WERI-Rb-1 (cell line): ENCODE measurements around the gene PTPRA.

Experiments used
- DNase-seq: peaks from one replicate; pipeline ENCODE4 v3.0.0-alpha.2; 2020
- H3K27ac ChIP-seq: fragments of 250-450 bp; sonication (Bioruptor Pico); 2 replicates; pipeline ENCODE4 v1.5.1; 2020; ENCODE audit warnings: mild to moderate bottlenecking, moderate library complexity
- H3K27me3 ChIP-seq: fragments of 250-450 bp; sonication (Bioruptor Pico); 2 replicates; pipeline ENCODE4 v1.5.1; 2021; ENCODE audit warnings: mild to moderate bottlenecking, low read depth, moderate library complexity; ENCODE audit not compliant: insufficient read depth, severe bottlenecking
- H3K36me3 ChIP-seq: fragments of 250-450 bp; sonication (Bioruptor Pico); 2 replicates; pipeline ENCODE4 v1.5.1; 2020; ENCODE audit warnings: mild to moderate bottlenecking, moderate library complexity
- H3K4me3 ChIP-seq: 2 replicates; pipeline ENCODE4 v1.5.1; 2011; ENCODE audit warnings: low read depth, mild to moderate bottlenecking, control low read depth, low read length
- H3K9me3 ChIP-seq: fragments of 250-450 bp; sonication (Bioruptor Pico); 2 replicates; pipeline ENCODE4 v1.5.1; 2021; ENCODE audit warnings: mild to moderate bottlenecking, moderate library complexity; ENCODE audit not compliant: severe bottlenecking
- CTCF ChIP-seq: IDR thresholded peaks from 2 replicates; pipeline ENCODE4 v1.5.1; 2011; ENCODE audit warnings: low read depth, mild to moderate bottlenecking, control low read depth, inconsistent platforms, low read length

Gene PTPRA

GRCh38 chr20:2883726-2884637 is 10.7 kb downstream of the PTPRA start:
- no peak for TF ChIP-seq CTCF
- Histone ChIP-seq H3K27me3 (no peaks in the 10 kb centered on the region), H3K27ac (no peak overlapping the region), H3K36me3 (no peaks in the 10 kb centered on the region; the same call in 1 of the 2 replicates), H3K4me3 (no peak overlapping the region), H3K9me3 (no peaks in the 10 kb centered on the region)
- no peak for DNase-seq

GRCh38 chr20:2887715-2888114 is 14.4 kb downstream of the PTPRA start:
- Histone ChIP-seq H3K36me3 (no peaks in the 10 kb centered on the region; the same call in 1 of the 2 replicates), H3K4me3 (no peak overlapping the region), H3K27ac (no peak overlapping the region), H3K27me3 (no peaks in the 10 kb centered on the region), H3K9me3 (no peaks in the 10 kb centered on the region)
- DNase-seq, result no peak
- no peak for TF ChIP-seq CTCF

- Histone ChIP-seq H3K27me3 (no peaks in the 10 kb centered on the region), H3K4me3 (no peak overlapping the region), H3K9me3 (no peaks in the 10 kb centered on the region), H3K27ac (no peak overlapping the region), H3K36me3 (no peaks in the 10 kb centered on the region; the same call in 1 of the 2 replicates)
- TF ChIP-seq CTCF, result no peak
- no peak for DNase-seq
Measured at GRCh38 chr20:2888224-2888955, 15.1 kb downstream of the PTPRA start.

- Histone ChIP-seq H3K9me3 (no peaks in the 10 kb centered on the region), H3K27ac (no peak overlapping the region), H3K36me3 (no peaks in the 10 kb centered on the region; the same call in 1 of the 2 replicates), H3K27me3 (no peaks in the 10 kb centered on the region), H3K4me3 (no peak overlapping the region)
- DNase-seq, result no peak
- no peak for TF ChIP-seq CTCF
Measured at GRCh38 chr20:2889209-2889608, 15.9 kb downstream of the PTPRA start.

- Histone ChIP-seq H3K9me3 (no peaks in the 10 kb centered on the region), H3K4me3 (no peak overlapping the region), H3K36me3 (no peaks in the 10 kb centered on the region; the same call in 1 of the 2 replicates), H3K27me3 (no peaks in the 10 kb centered on the region), H3K27ac (no peak overlapping the region)
- no peak for DNase-seq
- TF ChIP-seq CTCF, result no peak
Measured at GRCh38 chr20:2889797-2890196, 16.5 kb downstream of the PTPRA start.
